MCF 10A (cell line): ENCODE results near the gene AHCYL2. TPM values are rescaled to one million over a fixed set of nuclear protein-coding genes. Genes with fewer than 3 reads are reported as not detected.

Experiments used
- total RNA-seq: library from RNA; stranded (reverse); gene quantifications from 2 replicates; pipeline ENCODE4 v1.2.3, GENCODE V29; 2022

Gene AHCYL2
- total RNA-seq, 1 experiment from 2014 or later, result 12.8 TPM

Other genes starting within 250 kb of the AHCYL2 start
- gene TNPO3, start 169.9 kb upstream of the AHCYL2 start, total RNA-seq, result 42.3 and 44.2 TPM in 2 replicates
- gene TSPAN33, start 80.3 kb upstream of the AHCYL2 start, total RNA-seq, result 1.7 TPM in 2 replicates
- gene SMO, start 36.4 kb upstream of the AHCYL2 start, total RNA-seq, result not detected in 2 replicates
- 6.3 and 18.3 TPM in 2 replicates for gene STRIP2, start 209.4 kb downstream of the AHCYL2 start, total RNA-seq